Activated CD4-positive, alpha-beta memory T cell treated with anti-CD3 and anti-CD28 coated beads, Interleukin-2, amount 10 ng/mL, durations not matched to agents 7 days and 5 days (primary cell): ENCODE data around the gene SULT1B1. TPM values are rescaled to one million over a fixed set of nuclear protein-coding genes. Genes with fewer than 3 reads are reported as not detected.

Experiments
- CTCF ChIA-PET: fragments of 350-600 bp; sonication (Branson Sonifier 250); formaldehyde crosslinking; loops from one replicate; lab custom pipeline; 2021; ENCODE audit warnings: antibody characterized with exemption, inconsistent platforms; lab: Charles Lee
- POLR2A ChIA-PET: fragments of 350-600 bp; sonication (Branson Sonifier 250); formaldehyde crosslinking; loops from one replicate; lab custom pipeline; 2021; ENCODE audit warnings: antibody characterized with exemption; lab: Charles Lee
- DNase-seq: peaks from one replicate; pipeline ENCODE4 v3.0.0-alpha.2; 2020
- H3K27ac Mint-ChIP-seq: one replicate; pipeline ENCODE4 v1.8.0; 2021; ENCODE audit warnings: mild to moderate bottlenecking, mixed read lengths
- H3K27me3 Mint-ChIP-seq: one replicate; pipeline ENCODE4 v1.8.0; 2021; ENCODE audit warnings: mixed read lengths
- H3K36me3 Mint-ChIP-seq: one replicate; pipeline ENCODE4 v1.8.0; 2021; ENCODE audit warnings: low read depth, mixed read lengths
- H3K4me1 Mint-ChIP-seq: one replicate; pipeline ENCODE4 v1.8.0; 2021; ENCODE audit warnings: mixed read lengths
- H3K4me3 Mint-ChIP-seq: one replicate; pipeline ENCODE4 v1.8.0; 2021; ENCODE audit warnings: mild to moderate bottlenecking, mixed read lengths
- H3K9me3 Mint-ChIP-seq: one replicate; pipeline ENCODE4 v1.8.0; 2021; ENCODE audit warnings: mixed read lengths
- total RNA-seq, 2 experiments: library from RNA; stranded (reverse); gene quantifications; one replicate each; pipeline ENCODE4 v1.2.3, GENCODE V29; 2021

The SULT1B1 gene
- total RNA-seq, 2 experiments from 2014 or later, result 3.7 to 3.9 TPM

GRCh38 chr4:69708211-69708610, 52.2 kb downstream of the SULT1B1 start:
- H3K4me3 Mint-ChIP-seq, result no peak overlapping the region
- H3K36me3 Mint-ChIP-seq, result no peaks in the 10 kb centered on the region
- H3K9me3 Mint-ChIP-seq, result peaks cover 6% of the 10 kb centered on the region
- no peaks in the 10 kb centered on the region for H3K4me1 Mint-ChIP-seq
- no peak overlapping the region for H3K27ac Mint-ChIP-seq
- no peaks in the 10 kb centered on the region for H3K27me3 Mint-ChIP-seq
- CTCF ChIA-PET, result interaction anchor here (2.0 kb wide), 1 partner anchor 115 kb away, joined by 6 read pairs; no protein-coding TSS in a partner anchor
- POLR2A ChIA-PET, result no interaction called here
- no peak for DNase-seq

- Mint-ChIP-seq H3K27ac (no peak overlapping the region), H3K36me3 (no peaks in the 10 kb centered on the region), H3K9me3 (peaks cover 6% of the 10 kb centered on the region), H3K27me3 (no peaks in the 10 kb centered on the region), H3K4me1 (no peaks in the 10 kb centered on the region), H3K4me3 (no peak overlapping the region)
- no peak for DNase-seq
- ChIA-PET CTCF (interaction anchor here (2.0 kb wide), 1 partner anchor 115 kb away, joined by 6 read pairs; no protein-coding TSS in a partner anchor), POLR2A (no interaction called here)
Measured at GRCh38 chr4:69707807-69708206, 52.6 kb downstream of the SULT1B1 start.

- Mint-ChIP-seq H3K27ac (no peak overlapping the region), H3K4me1 (no peaks in the 10 kb centered on the region), H3K9me3 (no peaks in the 10 kb centered on the region), H3K36me3 (no peaks in the 10 kb centered on the region), H3K4me3 (no peak overlapping the region), H3K27me3 (no peaks in the 10 kb centered on the region)
- ChIA-PET POLR2A (no interaction called here), CTCF (no interaction called here)
- DNase-seq, result no peak
Measured at GRCh38 chr4:69702201-69702600, 58.2 kb downstream of the SULT1B1 start.

- ChIA-PET CTCF (no interaction called here), POLR2A (no interaction called here)
- Mint-ChIP-seq H3K27ac (no peak overlapping the region), H3K4me3 (no peak overlapping the region), H3K9me3 (no peaks in the 10 kb centered on the region), H3K36me3 (no peaks in the 10 kb centered on the region), H3K4me1 (no peaks in the 10 kb centered on the region), H3K27me3 (no peaks in the 10 kb centered on the region)
- DNase-seq, result no peak
Measured at GRCh38 chr4:69701696-69702095, 58.7 kb downstream of the SULT1B1 start.

- Mint-ChIP-seq H3K4me1 (no peaks in the 10 kb centered on the region), H3K9me3 (no peaks in the 10 kb centered on the region), H3K27ac (no peak overlapping the region), H3K36me3 (no peaks in the 10 kb centered on the region), H3K27me3 (no peaks in the 10 kb centered on the region), H3K4me3 (no peak overlapping the region)
- no peak for DNase-seq
- POLR2A ChIA-PET, result no interaction called here
- CTCF ChIA-PET, result no interaction called here
Measured at GRCh38 chr4:69697536-69698242, 62.7 kb downstream of the SULT1B1 start.

- POLR2A ChIA-PET, result no interaction called here
- DNase-seq, result no peak
- no peak overlapping the region for H3K27ac Mint-ChIP-seq
- H3K27me3 Mint-ChIP-seq, result no peaks in the 10 kb centered on the region
- CTCF ChIA-PET, result interaction anchor here (0.8 to 1.5 kb wide), 3 partner anchors 80 to 191 kb away, joined by 3 to 7 read pairs (median 6); no protein-coding TSS in a partner anchor
- no peaks in the 10 kb centered on the region for H3K4me1 Mint-ChIP-seq
- no peaks in the 10 kb centered on the region for H3K9me3 Mint-ChIP-seq
- H3K4me3 Mint-ChIP-seq, result no peak overlapping the region
- H3K36me3 Mint-ChIP-seq, result no peaks in the 10 kb centered on the region
Measured at GRCh38 chr4:69689599-69689998, 70.8 kb downstream of the SULT1B1 start.

- no peaks in the 10 kb centered on the region for H3K4me1 Mint-ChIP-seq
- POLR2A ChIA-PET, result no interaction called here
- no peaks in the 10 kb centered on the region for H3K9me3 Mint-ChIP-seq
- H3K27ac Mint-ChIP-seq, result no peak overlapping the region
- no peak for DNase-seq
- no peaks in the 10 kb centered on the region for H3K36me3 Mint-ChIP-seq
- H3K27me3 Mint-ChIP-seq, result no peaks in the 10 kb centered on the region
- CTCF ChIA-PET, result no interaction called here
- H3K4me3 Mint-ChIP-seq, result no peak overlapping the region
Measured at GRCh38 chr4:69684804-69685203, 75.6 kb downstream of the SULT1B1 start.

Other genes with a start within 250 kb of the SULT1B1 start
- gene UGT2A2, start 121.0 kb downstream of the SULT1B1 start, total RNA-seq, result not detected
- gene UGT2A1, start 107.4 kb downstream of the SULT1B1 start, total RNA-seq, result not detected
- not detected for gene SULT1E1, start 99.5 kb upstream of the SULT1B1 start, total RNA-seq
- not detected for gene CSN1S1, start 170.4 kb upstream of the SULT1B1 start, total RNA-seq
- not detected for gene CSN2, start 205.1 kb upstream of the SULT1B1 start, total RNA-seq
- not detected for gene STATH, start 235.3 kb upstream of the SULT1B1 start, total RNA-seq